SK-MEL-5 (cell line): ENCODE data around the gene TBC1D22A. TPM values are rescaled to one million over a fixed set of nuclear protein-coding genes. Genes with fewer than 3 reads are reported as not detected.
A peak's percentile ranks its signal among the peaks of the same experiment; 100 is the strongest.
"Not testable (repeated sequence)": the region's sequence is repeated elsewhere in the genome, so short reads cannot be mapped to it uniquely, and the experiment has no call there.

Experiments
- DNase-seq: peaks from one replicate; pipeline ENCODE4 v3.0.0-alpha.2; 2016; ENCODE audit warnings: low read depth, low spot score
- in situ Hi-C: cut with HindIII; loops from 2 replicates; pipeline ENCODE4 v1.10.0; 2016; ENCODE audit warnings: low sequenced_read_pairs, high pct_unique_total_duplicates, low pct_unique_long_range_greater_than_20kb
- total RNA-seq: library from RNA; depleted of rRNA; stranded (reverse); fragments of >200 nt; shearing (Covaris generic); gene quantifications from 2 replicates; pipeline ENCODE4 v1.2.3, GENCODE V29; 2014

The TBC1D22A gene
- total RNA-seq, 1 experiment from 2014 or later: 14.4 TPM

DNA sequence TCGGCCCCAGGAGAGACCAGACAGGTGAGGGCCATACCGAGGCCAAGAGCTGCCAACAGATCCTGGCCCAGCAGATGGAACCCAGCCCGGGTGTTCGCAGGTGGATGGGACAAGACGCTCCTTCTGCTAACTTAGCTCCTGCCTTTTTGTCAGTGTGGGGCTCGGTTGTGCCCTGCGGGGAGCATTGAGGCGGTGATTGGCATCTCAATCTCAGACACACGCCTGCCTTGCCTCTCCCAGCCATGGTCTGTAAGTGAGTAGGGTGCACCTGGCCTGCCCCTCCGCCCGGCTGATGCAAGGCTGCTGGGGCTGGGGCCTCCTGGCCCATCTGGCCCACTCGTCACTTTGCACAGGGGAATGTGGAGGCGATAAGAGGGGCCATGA, 350.1 kb downstream of the TBC1D22A start:
- in situ Hi-C loops: no loop called here
- no peak for DNase-seq

DNA sequence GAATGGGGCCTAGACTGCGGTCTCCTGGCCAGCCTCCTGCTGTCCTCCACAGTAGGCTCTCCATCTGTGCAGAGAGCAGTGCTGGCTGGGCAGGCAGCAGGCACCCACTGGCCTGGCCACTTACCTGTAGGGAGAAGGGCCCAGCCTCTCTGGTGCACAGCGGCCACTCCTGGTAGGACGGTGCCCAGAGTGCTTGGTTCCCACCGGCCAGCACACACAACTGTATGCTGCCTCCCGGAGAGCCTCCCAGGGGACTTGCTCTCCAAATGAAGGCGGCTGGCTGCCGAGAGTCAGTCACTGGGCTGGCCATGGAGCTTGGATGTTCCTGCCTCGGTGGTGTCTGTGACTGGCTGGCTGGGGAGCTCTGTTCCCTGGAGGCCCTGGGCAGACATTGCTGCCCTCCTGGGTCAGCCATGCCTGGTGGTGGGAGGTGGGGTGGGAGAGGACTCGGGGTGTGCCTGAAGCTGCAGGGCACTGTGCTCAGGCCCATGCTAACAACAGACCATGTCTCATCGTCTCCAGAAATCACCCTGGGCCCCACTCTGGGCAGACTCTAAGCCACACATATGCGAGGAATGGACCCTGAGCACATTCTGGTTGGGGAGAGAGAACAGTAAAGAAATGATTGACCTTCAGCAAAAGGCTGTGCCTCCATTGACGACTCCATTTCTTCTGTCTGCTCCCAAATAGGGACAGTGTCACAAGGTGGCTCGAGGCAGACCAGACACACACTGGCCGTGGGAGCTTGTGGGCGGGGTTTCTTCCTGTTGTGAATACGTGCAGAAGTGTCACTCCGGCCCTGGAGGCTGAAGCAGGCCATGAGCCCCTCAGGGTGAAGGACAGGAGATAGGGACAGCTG, 350.8 kb downstream of the TBC1D22A start:
- no peak for DNase-seq
- in situ Hi-C loops: no loop called here

DNA sequence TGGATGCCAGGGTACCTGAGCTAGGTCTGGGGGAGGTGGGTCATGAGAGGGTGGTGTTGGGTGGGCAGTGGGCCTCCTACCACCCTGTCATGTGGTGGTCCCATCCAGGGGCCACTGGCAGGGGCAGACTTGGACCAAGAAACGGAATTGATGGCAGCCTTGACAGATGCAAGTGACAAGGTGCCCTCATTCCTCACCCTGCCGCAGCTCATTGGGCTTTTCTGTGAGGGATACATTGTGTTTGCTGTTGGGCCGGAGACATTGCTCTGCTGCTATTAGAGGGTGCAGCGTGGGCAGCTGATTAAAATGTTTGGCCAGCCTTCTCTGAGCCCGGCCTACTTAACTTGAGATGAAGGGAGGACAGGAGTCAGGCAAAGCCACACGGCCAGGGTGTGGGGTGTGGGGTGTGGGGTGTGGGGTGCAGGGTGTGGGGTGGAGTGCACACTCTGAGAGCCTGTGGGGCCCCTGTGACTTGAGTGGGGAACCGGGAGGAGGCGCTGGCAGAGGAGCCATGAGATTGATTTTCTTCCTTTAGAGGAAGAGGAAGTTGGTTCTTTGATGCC, 351.5 kb downstream of the TBC1D22A start:
- no peak for DNase-seq
- in situ Hi-C loops: no loop called here

DNA sequence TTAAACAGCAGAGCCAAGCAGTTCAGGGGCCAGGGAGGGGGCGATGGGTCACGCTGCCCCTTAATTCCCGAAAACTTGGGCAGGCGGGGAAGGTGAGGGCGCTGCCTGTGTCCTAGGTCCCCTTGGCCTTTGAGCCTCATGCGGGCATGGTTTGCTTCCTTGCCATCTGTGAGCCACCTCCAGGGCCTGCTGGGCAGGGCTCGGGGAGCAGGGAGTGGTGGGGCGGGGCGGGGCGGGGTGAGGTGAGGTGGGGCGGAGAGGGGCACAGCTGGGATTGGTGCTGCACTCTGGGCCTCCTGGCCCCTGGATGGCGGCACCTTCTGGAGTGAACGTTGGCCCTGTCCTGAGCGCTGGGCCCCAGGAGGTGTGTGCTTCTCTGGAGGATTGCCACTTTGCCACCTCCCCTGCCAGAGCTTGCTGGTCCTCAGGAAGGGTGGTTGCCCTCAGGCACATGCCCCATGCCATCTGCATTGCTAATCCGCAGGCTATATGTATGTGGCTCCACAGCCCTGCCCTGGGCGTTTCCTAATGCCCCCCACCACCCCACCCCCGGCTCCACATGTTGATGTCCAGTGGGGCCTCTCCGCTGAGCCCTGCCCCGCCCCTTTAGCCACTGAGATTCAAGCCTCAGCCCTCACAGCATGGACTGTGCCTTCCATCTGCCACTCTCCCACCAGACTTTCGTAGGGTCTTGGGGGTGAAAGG, 352.5 kb downstream of the TBC1D22A start:
- in situ Hi-C loops: no loop called here
- DNase-seq: no peak

DNA sequence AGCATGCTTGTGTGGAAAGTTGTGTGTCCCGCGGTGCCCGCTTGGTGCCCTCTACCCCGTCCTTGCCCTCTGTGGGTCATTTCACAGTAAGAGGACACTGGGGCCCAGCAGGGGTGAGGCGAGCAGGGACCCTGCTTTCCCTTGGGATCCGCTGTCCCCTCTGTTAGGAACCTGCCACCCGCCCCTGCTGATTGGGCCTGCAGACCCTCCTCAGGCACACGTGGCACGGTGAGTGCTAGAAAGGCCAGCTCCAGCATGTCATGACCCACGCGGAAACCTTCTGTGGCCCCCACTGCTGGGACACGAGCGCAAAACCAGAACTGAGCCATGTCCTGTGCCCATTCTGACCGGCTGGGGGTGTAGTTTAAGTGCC, 353.1 kb downstream of the TBC1D22A start:
- in situ Hi-C loops: no loop called here
- DNase-seq: no peak

DNA sequence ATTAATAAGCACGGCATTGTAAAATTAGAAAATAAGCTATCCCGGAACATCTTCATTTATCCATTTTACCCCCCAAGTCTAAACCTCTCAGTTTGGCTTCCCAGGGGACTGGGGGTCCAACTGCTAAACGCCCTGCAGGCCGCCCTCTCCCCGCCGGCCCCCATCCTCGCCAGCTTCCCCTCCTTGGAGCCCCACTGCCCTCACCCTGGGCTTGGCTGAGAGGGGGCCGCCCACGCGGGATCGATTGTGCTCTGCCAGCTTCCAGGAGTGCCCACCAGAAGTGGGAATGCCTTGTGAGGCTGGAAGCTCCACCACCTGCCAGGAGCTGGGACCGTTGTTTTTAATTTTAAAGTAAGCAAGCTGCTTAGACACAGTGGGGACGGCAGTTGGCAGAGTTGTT, 353.5 kb downstream of the TBC1D22A start:
- no peak for DNase-seq
- in situ Hi-C loops: no loop called here

DNA sequence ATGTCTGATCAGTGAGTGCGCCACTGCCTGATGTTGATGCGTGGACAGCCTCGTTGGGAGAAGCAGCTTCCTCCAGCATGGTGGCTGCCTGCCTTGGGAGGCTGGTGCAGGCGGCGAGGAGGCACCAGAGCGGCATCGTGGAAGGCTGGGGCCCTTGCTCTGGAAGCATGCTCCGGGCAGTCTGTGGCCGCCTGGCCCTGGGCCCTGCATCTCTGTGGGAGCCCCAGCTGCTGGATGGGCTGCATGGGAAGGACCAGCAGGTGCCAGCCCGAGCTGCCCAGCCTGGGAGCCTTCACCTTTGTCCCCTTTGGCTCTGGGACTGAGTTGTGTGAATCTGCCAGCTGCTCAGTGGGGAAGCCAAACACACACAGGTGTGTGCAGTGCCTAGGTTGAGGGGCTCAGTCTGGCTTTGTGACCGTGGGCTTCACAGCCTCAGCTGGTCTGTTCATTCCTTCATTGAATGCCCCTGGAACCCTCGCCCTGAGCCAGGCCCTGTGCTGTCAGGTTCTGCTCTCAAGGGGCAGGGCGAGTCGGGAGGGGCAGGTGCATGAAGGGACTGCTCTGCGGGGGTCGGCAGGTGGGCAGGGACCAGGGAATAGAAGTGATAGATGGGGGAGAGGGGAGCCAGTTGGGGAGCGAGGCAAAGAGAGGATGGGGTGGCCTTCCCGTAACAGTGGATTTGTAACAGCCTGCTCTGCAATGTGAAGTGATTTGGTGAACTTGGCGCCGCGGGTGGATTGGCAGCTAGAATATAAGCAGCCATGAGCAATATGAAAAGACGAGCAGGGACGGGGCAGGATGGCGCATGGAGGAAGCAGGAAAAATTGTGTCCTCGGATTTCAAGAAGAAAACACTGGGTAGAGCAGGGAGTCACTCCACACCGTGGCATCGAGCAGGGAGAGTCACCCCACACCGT, 354.2 kb downstream of the TBC1D22A start:
- in situ Hi-C loops: no loop called here
- no peak for DNase-seq

DNA sequence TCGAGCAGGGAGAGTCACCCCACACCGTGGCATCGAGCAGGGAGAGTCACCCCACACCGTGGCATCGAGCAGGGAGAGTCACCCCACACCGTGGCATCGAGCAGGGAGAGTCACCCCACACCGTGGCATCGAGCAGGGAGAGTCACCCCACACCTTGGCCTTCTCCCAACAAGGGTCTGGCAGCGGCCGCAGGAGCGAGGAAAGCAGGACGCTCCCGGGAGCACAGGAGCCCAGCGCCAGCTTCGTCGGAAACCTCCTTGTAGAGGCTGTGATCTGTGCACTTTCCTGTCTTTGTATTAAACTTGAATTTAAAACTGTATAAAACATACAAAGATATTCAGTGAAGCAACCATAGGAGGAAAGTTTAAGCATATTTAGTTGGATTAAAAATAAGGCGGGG, 355.0 kb downstream of the TBC1D22A start:
- DNase-seq, in situ Hi-C loops: not testable (repeated sequence)

DNA sequence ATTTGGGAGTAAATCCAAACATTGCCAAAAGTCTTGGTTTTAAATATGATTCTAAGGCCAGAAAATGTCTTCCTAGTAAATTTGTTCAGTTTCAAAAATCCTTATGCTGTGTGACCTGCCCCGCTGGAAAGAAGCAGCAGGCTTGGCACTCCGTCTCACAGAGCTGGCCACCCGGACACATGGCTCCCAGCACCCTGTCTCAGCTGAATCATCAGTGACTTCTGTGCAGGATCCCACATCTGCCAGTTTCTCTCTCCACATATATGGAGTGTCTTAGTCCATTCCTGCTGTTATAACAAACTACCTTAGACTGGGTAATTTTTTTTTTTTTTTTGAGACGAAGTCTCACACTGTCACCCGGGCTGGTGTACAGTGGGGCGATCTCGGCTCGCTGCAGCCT, 356.7 kb downstream of the TBC1D22A start:
- DNase-seq: no peak
- in situ Hi-C loops: no loop called here

DNA sequence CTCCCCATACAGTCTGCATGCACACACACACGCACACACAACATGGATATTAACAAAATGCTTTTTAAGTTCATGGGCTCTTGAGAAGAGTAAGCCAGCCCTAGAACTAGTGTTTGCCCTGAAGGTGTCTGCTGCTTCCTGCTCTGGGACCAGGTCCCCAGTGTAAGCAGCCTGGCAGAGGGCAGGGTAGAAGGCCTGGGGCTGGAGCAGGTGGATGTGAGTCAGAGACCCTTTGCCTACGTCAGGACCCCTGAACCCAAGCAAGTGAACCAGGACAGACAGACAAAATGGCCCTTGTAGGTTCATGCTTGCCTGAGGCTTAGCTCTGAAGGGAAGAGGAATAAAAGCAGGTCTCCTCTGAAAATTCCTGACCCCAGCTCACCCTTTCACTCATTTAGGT, 357.9 kb downstream of the TBC1D22A start:
- in situ Hi-C loops: no loop called here
- peak; percentile 56 for DNase-seq

DNA sequence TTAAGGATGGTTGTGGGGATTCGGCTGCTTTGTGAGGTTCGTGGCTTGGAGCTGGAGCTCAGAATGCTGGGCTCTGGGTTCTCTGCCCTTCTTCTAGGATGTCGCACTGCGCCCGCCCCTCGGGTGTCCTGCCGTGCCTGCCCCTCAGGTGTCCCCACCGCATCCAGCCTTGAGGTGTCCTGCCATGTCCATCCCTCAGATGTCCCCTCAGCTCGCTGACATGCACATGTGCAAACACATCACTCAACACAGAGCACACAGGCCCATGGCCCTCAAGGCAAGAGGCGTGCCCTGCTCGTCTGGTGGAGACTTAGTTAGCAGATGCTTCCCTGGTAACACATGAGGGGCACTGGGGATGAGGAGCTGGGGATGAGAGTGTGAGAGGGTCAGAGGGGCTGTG, 359.3 kb downstream of the TBC1D22A start:
- in situ Hi-C loops: no loop called here
- DNase-seq: no peak

DNA sequence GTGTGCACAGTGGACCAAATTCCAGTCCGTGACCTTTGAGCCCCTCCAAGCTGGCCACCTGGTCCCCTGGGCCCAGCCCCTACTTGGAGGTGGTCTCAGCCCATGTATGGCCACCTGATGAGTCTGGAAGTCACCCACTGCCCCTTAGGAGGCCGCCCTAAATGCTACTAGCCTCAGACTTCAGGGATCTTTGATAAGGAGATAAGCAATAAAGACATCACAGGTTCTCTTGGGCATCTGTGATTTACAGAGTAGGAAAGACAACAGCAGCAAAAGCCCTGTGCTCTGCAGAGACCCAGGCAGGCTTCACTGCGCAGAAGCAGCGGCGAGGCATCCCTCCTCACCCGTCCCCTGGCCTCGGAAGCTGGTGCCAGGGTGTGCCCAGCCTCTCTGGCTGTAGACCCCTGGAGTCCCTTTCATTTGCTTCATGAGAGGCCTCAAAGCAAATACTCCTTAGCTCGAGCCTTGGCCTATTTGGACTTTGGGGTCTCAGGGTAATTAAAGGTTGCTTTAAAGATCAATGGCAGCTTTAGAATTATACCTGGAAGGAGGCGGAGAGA, 360.1 kb downstream of the TBC1D22A start:
- in situ Hi-C loops: no loop called here

DNA sequence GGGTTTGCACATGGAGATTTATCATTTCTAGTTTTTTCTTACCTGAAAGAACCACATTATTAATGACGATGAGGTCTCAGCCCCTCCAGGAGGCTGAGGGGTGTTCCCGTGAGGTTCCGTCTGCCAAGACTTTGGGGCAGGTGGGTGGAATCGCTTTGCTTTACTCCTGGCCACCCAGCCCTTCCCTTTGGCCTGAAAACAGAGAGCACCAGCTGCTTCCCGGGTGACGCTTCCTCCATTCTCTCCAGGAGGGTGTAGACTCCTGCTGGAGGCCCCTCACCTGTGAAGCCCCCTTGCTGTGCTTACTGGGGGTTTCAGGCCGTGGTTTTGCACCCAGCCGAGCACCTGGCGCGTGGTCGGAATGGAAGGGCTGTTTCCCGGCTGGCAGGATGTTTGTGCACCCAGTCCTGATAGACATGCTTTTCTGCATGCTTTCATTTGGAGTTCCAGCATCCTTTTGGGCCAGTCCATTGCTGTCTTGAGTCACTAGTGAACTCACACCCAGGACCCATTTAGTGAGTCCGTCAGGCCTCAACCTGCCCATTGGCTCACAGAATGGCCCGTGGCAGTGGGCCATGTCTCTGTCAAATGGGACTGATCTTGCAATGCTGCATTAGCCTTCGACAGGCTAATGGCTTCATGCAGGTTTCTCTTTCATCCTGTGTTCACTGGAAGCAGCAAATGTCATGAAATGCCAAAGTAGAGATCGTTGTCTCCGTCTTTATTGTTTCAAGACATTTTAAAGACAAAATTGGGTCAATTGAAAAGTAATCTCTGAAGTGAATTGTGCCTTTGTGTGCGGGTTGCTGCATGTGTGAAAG, 360.8 kb downstream of the TBC1D22A start:
- in situ Hi-C loops: no loop called here
- DNase-seq: no peak

More for the DNA sequence above, 360.1 kb downstream of the TBC1D22A start:
- no peak for DNase-seq

DNA sequence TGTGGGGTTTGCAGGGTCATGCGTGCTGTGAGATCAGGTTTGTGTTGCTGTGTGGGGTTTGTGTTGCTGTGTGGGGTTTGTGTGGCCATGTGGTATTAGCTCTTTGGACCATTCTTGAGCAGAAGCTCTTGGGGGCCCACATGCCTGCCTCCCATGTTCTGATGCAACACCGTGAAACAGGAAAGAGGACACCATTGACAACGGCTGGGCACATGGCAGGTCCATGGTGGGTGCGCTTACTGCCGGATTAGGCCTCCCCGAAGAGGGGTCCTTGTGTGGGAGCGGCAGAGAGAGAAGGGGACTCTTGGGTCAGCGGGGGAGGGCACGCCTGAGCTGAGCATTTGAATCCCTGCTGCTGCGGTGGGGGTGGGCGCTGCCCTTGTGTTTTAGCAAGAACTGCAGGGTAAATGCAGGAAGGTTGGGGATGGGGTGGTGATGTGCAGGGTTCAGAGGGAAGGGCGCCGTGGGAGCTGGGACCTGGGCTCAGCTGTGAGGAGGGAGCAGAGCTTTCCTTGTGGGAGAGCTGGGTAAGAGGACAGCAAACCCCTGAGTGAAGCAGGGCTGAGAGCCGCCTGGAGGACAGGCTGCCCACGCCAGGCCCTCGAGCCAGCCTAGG, 361.5 kb downstream of the TBC1D22A start:
- in situ Hi-C loops: no loop called here
- DNase-seq: no peak

DNA sequence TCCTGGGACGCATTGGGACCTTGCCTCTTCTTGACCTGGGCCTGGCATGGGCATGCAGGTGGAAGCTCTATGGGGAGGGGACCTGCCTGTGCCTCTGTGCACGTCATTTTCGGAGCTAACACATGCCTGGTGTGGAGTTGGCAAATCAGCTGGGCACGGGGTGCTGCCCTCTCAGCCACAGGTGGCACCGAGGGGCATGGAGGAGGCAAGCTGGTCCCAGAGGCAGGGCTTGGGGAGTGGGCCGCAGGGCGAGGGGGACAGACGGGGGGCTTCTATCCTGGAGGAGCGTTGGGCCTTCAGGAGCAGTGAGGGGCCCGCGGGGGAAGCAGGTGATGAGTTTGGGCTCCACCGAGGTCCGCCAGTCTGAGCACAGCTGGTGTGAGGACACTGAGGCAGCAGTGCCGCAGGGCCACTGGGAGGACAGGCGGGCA, 362.0 kb downstream of the TBC1D22A start:
- DNase-seq: no peak
- in situ Hi-C loops: no loop called here

DNA sequence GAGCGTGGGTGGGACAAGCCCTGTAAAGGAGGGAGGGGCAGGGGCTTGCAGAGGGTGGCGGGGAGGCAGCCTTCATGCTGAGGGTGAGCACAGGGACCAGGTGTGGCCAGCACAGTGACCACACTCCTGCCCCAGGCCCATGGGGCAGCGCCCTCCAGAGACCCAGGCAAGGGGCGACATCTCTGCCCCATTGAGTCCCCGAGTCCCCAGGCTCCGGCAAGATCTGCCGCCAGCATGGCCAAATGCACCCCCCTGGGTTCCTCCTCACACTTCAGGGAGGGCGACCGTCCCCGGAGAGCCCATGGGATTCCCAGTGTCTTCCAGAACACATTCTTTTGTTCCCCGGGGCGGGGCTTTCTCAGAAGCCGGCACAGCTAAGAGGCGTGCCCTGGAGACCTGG, 362.5 kb downstream of the TBC1D22A start:
- in situ Hi-C loops: no loop called here
- DNase-seq: no peak
